Measurements from ENCODE around the gene TBX19.

- TF ChIP-seq CTCF (IDR thresholded peaks at IDR 0.05; ENCODE audit: insufficient read depth, low read depth, low read length) (no peak), EZH2 (IDR thresholded peaks at IDR 0.05; ENCODE audit: insufficient read depth, low read length) (no peak)
These were observed 82.3 kb downstream of the TBX19 start for GRCh38 chr1:168362991-168363390.
